Placental pericyte (primary cell): ENCODE results near the gene HMCN2. TPM values are rescaled to one million over a fixed set of nuclear protein-coding genes. Genes with fewer than 3 reads are reported as not detected.

Experiments
- small RNA-seq: library from RNA; depleted of rRNA; stranded (forward); fragments of <200 nt; gene quantifications from one replicate; pipeline ENCODE3, GENCODE V24; 2012; ENCODE audit warnings: low replicate concordance
- total RNA-seq: library from RNA; depleted of rRNA; stranded (reverse); fragments of >200 nt; gene quantifications from 2 replicates; pipeline ENCODE4 v1.2.3, GENCODE V29; 2012

Gene HMCN2, protein sequence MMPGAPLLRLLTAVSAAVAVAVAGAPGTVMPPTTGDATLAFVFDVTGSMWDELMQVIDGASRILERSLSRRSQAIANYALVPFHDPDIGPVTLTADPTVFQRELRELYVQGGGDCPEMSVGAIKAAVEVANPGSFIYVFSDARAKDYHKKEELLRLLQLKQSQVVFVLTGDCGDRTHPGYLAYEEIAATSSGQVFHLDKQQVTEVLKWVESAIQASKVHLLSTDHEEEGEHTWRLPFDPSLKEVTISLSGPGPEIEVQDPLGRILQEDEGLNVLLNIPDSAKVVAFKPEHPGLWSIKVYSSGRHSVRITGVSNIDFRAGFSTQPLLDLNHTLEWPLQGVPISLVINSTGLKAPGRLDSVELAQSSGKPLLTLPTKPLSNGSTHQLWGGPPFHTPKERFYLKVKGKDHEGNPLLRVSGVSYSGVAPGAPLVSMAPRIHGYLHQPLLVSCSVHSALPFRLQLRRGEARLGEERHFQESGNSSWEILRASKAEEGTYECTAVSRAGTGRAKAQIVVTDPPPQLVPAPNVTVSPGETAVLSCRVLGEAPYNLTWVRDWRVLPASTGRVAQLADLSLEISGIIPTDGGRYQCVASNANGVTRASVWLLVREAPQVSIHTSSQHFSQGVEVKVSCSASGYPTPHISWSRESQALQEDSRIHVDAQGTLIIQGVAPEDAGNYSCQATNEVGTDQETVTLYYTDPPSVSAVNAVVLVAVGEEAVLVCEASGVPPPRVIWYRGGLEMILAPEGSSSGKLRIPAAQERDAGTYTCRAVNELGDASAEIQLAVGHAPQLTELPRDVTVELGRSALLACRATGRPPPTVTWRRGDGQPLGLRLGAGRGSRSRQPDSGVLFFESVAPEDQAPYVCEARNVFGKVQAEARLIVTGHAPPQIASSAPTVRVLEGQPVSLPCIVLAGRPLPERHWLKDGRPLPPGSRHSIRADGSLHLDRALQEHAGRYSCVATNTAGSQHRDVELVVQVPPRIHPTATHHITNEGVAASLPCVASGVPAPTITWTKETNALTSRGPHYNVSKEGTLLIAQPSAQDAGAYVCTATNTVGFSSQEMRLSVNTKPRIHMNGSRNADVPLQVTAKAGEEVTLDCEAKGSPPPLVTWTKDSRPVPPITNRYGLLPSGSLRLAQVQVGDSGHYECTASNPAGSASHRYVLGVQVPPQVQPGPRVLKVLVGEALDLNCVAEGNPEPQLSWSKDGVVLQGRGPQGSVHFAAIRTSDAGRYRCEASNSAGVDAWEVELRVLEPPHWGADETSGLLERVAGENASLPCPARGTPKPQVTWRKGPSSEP (N-terminal part only)
- total RNA-seq, result not detected in 2 replicates

GRCh38 chr9:130265431-130266235 lies at the start of gene HMCN2:
TSS of gene HMCN2 (plus strand) at chr9:130265760. CDS start at chr9:130265879, 119 bp downstream.

GRCh38 chr9:130444565-130445221 lies 179.1 kb downstream of the HMCN2 start, which contains the start of gene ASS1:
TSS of gene ASS1 (plus strand) at chr9:130444961. CDS start at chr9:130452229, 7,268 bp downstream.

Small RNA genes within 50 kb of the gene (small RNA-seq; reads per million reads assigned to genes)
- gene RN7SL665P, result not detected

Other genes with a start within 250 kb of the HMCN2 start
- 23.2 and 43.5 TPM in 2 replicates for gene FNBP1, start 222.6 kb upstream of the HMCN2 start, total RNA-seq
- gene GPR107, start 211.9 kb upstream of the HMCN2 start, total RNA-seq, result 33.0 and 35.4 TPM in 2 replicates
- gene NCS1, start 93.4 kb upstream of the HMCN2 start, total RNA-seq, result 26.5 and 68.0 TPM in 2 replicates
- gene ASS1, start 179.2 kb downstream of the HMCN2 start, total RNA-seq, result 22.0 and 199 TPM in 2 replicates